ENCODE measurements around the gene WDR87. TPM values are rescaled to one million over a fixed set of nuclear protein-coding genes. Genes with fewer than 3 reads are reported as not detected.

The WDR87 gene
- polyA plus RNA-seq, 1 experiment, result not detected

DNA sequence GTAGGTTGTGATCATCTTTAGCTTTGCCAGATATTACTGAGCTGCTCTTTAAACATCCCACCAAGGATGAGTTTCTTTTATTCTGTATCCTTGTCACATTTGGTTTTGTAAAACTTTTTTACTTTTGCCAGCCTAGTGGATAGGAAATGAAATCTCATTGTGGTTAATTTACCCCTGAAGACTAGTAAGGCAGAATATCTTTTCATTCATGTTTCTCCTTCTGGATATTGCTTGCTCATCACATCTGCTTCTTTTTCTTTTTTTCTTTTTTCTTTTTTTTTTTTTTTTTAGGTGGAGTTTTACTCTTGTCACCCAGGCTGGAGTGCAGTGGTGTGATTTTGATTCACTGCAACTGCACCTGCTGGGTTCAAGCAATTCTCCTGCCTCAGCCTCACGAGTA lies 32.0 kb upstream of the WDR87 start:
- TF ChIP-seq, protein P1, sequence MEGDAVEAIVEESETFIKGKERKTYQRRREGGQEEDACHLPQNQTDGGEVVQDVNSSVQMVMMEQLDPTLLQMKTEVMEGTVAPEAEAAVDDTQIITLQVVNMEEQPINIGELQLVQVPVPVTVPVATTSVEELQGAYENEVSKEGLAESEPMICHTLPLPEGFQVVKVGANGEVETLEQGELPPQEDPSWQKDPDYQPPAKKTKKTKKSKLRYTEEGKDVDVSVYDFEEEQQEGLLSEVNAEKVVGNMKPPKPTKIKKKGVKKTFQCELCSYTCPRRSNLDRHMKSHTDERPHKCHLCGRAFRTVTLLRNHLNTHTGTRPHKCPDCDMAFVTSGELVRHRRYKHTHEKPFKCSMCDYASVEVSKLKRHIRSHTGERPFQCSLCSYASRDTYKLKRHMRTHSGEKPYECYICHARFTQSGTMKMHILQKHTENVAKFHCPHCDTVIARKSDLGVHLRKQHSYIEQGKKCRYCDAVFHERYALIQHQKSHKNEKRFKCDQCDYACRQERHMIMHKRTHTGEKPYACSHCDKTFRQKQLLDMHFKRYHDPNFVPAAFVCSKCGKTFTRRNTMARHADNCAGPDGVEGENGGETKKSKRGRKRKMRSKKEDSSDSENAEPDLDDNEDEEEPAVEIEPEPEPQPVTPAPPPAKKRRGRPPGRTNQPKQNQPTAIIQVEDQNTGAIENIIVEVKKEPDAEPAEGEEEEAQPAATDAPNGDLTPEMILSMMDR (IDR thresholded peaks at IDR 0.05; ENCODE audit: low read depth, low read length), result no peak
- ChIA-PET CTCF (no interaction called here), POLR2A (interaction anchor here (0.6 kb wide), 1 partner anchor 79 kb away, joined by 4 read pairs; no protein-coding TSS in a partner anchor)

GRCh38 chr19:37936886-37937285 lies 30.5 kb upstream of the WDR87 start:
- ChIA-PET CTCF (no interaction called here), POLR2A (no interaction called here)
- DNase-seq (ENCODE audit: low read depth, low spot score), result no peak
- TF ChIP-seq, protein P1 (IDR thresholded peaks at IDR 0.05; ENCODE audit: low read depth, low read length), result no peak
- H3K27me3 ChIP-seq (ENCODE audit: control insufficient read depth, insufficient read depth, low read length), result no peaks in the 10 kb centered on the region
- no peak overlapping the region for H3K4me3 ChIP-seq (ENCODE audit: low read depth, low read length)
- H3K9me3 ChIP-seq (ENCODE audit: control insufficient read depth, insufficient read depth, low read length), result peaks cover 8% of the 10 kb centered on the region; the same call in 1 of the 2 replicates
- no peak overlapping the region for H3K27ac ChIP-seq (ENCODE audit: low read depth, low read length)

More for the DNA sequence above, 32.0 kb upstream of the WDR87 start:
- no peak for DNase-seq (ENCODE audit: low read depth, low spot score)
- Histone ChIP-seq H3K27ac (ENCODE audit: low read depth, low read length) (no peak overlapping the region), H3K4me3 (ENCODE audit: low read depth, low read length) (no peak overlapping the region), H3K27me3 (ENCODE audit: control insufficient read depth, insufficient read depth, low read length) (no peaks in the 10 kb centered on the region), H3K9me3 (ENCODE audit: control insufficient read depth, insufficient read depth, low read length) (peaks cover 8% of the 10 kb centered on the region; the same call in 1 of the 2 replicates)

- Histone ChIP-seq H3K27me3 (ENCODE audit: control insufficient read depth, insufficient read depth, low read length) (no peaks in the 10 kb centered on the region), H3K4me3 (ENCODE audit: low read depth, low read length) (no peak overlapping the region), H3K27ac (ENCODE audit: low read depth, low read length) (no peak overlapping the region), H3K9me3 (ENCODE audit: control insufficient read depth, insufficient read depth, low read length) (peaks cover 8% of the 10 kb centered on the region; the same call in 1 of the 2 replicates)
- no peak for DNase-seq (ENCODE audit: low read depth, low spot score)
- CTCF ChIA-PET, result no interaction called here
- TF ChIP-seq, protein P1 (IDR thresholded peaks at IDR 0.05; ENCODE audit: low read depth, low read length), result no peak
- POLR2A ChIA-PET, result no interaction called here
Observed at GRCh38 chr19:37936166-37936565, 29.8 kb upstream of the WDR87 start.

DNA sequence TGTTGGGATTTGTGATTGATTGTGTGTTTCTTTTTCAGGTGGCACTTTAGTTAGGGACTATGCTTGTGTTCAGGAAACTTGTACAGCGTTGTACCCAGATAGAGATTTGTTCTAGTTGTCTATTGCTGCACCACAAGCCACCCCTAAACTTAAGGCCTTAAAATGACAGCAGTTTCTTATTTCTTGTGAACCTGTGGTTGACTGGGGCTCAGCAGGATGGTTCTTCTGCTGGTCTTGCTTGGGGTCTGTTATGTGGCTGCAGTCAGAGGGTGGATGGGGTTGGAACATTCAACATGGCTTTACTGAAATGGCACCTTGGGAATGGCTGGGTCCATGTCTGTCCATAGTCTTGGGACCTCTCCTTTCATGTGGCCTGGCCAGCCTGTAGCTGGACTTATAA lies 28.9 kb upstream of the WDR87 start:
- no peak for DNase-seq (ENCODE audit: low read depth, low spot score)
- Histone ChIP-seq H3K27ac (ENCODE audit: low read depth, low read length) (no peak overlapping the region), H3K9me3 (ENCODE audit: control insufficient read depth, insufficient read depth, low read length) (peaks cover 12% of the 10 kb centered on the region; the same call in 1 of the 2 replicates), H3K4me3 (ENCODE audit: low read depth, low read length) (no peak overlapping the region), H3K27me3 (ENCODE audit: control insufficient read depth, insufficient read depth, low read length) (no peaks in the 10 kb centered on the region)
- POLR2A ChIA-PET, result no interaction called here
- TF ChIP-seq, protein P1 (IDR thresholded peaks at IDR 0.05; ENCODE audit: low read depth, low read length), result no peak
- CTCF ChIA-PET, result no interaction called here

DNA sequence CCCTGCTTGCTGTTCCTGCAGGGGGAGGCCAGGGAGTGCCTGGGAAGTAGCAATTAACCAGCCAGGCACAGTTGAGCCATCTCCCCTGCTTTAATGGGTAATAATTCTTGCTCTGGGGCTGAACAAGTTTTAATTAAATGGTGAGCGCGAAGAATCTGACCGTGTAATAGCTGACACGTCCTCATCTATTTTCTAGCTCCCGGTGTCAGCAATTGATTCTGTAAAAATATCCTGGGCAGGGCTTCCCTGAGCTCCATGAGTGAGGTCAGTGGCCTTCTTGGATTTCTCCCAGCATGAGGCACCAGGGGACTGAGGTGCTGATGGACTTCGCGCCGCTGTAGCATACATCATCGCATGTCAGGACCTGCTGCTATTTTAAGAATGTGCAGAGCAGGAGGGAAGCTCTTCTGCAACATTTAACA lies 27.6 kb upstream of the WDR87 start:
- ChIA-PET POLR2A (interaction anchor here (1.9 kb wide), 1 partner anchor 70 kb away, joined by 7 read pairs; no protein-coding TSS in a partner anchor), CTCF (interaction anchor here (0.6 to 0.7 kb wide), 3 partner anchors 18 to 35 kb away, joined by 3 to 4 read pairs (median 3); no protein-coding TSS in a partner anchor)
- no peak for DNase-seq (ENCODE audit: low read depth, low spot score)
- H3K4me3 ChIP-seq (ENCODE audit: low read depth, low read length), result no peak overlapping the region
- H3K27me3 ChIP-seq (ENCODE audit: control insufficient read depth, insufficient read depth, low read length), result no peaks in the 10 kb centered on the region
- peaks cover 14% of the 10 kb centered on the region for H3K9me3 ChIP-seq (ENCODE audit: control insufficient read depth, insufficient read depth, low read length)
- no peak overlapping the region for H3K27ac ChIP-seq (ENCODE audit: low read depth, low read length)
- TF ChIP-seq, protein P1 (IDR thresholded peaks at IDR 0.05; ENCODE audit: low read depth, low read length), result no peak
